ENCODE data around the gene THRB.

THRB gene

DNA sequence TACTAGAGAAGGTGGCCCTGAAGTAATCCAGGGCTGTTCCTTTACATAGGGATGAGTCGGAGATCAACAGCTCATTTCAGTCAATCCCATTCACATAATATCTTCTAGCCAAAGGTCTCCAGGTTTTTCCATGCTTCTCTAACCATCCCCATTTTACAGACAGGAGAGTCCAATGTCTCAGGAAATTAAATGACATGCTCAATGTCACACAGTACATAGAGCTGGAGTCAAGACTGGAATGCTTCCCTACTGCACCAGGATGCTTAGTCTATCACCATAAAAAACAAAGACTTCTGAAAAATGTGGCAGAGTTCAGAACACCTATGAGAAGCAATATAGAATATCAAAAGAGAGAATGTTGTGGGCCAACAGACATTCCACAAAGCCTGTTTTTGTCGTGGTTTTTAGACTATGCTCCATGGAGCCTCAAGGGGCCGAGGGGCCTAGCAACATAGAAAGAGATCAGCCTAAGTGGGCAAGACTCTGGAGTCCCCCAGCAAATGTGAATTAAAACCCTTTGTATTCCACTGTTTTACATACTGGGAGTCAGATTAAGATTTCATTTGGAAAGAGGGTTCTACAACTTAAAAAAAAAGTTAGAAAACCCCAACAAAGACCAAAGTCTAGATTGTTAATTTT is 122.0 kb downstream of the THRB start:
- no peak for DNase-seq

DNA sequence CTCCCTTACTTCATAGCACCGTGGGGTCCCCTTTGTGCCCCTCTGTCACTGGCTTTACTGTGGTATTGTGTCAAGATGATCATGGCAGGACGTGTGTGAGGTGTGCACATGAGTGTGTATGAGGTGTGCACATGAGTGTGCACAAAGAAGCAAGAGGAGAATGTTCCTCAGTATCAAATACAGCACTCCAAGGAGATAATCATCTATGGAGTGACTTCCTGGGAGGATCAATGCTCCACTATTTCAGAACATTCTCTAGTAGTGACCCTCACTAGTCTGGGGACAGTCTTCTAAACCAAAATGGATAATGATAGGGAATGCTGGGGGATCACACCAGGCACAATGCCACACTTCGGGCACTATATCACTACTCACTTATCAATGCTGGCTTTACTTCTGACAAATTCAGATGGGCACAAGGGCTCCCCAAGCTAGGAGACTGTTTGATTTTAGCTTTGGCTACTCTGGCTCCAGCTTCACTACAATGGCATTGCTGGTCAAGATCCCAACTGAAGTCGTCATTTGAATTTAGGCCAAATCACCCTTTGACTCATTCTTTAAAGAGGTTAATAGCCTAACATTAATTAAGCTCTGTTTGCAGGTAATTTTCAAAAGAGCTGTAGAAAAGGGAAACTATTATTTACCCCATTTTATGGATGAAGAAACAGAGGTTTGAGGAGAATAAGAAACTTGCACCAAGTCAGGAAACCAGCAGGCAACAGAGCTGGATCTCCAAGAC is 124.1 kb downstream of the THRB start:
- DNase-seq, result no peak

DNA sequence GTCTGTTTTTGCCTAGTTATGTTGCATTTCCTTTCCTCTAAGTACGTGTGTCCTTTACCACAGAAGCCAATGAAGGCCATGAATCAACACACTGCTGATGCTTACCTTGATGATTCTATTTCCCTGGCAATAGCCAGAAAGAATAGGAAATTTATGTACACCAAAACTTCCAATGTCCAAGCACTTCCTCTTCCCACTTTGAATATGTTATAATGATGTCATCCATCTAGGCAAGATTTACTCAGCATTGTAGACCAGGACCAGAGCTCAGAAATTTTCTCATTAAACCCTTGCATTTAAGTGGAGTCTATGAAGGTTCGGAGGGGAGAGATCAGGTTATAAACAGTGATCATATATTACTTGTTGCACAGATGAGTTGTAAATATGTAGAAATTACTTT is 126.0 kb downstream of the THRB start:
- no peak for DNase-seq

DNA sequence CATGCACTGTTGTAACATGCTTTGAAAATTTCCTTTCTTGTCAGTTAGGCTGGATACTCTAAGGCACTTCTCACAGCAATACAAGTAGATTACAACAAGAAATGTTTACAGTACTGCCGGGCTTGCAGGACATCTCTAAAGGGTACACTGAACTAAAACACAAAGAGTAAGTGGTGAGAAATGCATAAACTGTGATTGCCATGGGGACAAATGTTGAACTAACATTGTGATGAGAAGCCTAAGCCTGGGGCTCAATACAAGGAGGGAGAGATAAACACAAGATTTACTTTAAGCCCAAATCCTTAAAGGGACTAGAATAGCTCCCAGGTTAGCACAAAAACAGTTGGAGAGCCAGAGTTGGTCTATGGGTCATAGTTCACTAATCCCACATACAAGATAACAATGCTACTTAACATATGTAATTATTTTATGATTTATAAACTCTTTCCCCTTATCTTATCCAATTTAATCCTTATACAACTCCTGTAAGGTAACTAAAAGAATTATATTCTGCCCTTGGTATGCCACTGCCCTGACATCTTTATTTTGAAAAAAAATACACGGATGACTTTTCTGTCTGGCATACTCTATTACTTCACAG is 126.9 kb downstream of the THRB start:
- no peak for DNase-seq

DNA sequence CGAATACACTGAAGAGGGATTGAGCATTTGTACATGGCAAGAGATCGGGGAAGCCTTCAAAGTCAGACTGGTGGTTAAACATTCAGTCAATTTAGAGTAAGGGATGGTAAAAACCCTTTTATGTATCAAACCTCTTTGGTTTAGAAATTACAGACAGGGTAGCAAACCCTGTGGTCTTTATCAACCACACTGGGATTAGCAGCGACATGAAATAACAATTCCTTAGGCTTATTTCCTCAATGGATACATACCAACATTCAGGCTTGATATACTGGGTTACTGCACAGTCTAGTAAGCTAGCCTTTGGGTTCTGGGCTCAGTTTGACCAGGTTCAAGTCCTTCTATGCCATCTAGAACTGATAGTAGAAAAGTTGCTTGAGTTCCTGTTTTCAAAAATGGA is 127.4 kb downstream of the THRB start:
- no peak for DNase-seq

DNA sequence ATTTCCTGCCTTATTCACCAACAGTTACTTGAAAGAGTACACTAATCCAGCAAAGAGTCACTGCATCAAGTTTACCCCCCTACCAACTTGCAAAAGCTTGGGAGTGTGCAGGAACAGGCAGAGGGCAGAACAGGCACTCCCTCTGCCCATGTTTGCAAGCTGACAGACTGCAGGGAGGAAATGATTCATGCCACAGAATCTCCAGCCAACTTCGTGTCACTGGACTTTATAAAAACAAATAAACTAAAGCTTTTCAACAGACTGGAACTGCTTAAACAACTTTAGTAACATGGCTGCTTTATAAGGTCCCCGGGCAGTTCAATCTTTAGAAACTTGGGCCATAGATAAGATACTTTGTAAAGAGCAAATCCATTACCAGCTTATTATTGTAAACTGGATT is 129.5 kb downstream of the THRB start:
- no peak for DNase-seq

DNA sequence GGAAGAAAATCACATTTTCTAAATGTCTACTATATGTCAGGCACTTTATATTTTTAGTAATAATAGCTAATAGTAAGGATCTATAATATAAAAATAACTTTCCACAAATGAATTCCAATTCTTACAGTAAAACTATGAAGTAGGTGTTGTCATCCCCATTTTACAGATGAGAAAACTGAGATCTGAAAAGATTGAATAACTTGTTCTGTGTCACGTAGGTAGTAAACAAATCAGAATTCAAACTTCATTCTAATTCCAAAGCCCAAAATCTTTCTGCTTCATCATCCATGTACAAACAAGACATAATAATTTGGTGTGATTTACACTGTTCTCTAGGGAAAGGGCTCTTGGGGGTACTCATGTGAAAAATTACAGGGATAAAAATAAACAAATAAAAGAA is 130.3 kb downstream of the THRB start:
- DNase-seq, result no peak

DNA sequence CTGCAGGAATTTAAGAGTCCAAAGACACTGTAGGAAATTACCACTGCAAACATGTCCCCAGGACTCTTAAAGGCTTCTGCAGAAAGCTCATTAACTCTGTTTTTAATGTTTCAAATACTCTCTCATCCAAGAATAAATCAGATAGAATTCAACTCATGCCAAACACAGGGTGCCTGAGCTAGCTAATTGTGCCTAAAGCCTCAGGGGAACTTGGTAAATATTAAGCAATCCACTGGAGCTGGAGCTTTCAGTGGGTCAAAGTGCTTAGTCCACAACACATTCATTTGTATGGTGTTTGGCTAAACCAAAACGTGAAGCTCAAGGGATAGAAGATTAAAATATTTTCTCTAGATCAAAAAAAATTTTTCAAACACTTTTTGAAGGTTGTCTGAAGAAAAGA is 131.4 kb downstream of the THRB start:
- DNase-seq, result no peak

DNA sequence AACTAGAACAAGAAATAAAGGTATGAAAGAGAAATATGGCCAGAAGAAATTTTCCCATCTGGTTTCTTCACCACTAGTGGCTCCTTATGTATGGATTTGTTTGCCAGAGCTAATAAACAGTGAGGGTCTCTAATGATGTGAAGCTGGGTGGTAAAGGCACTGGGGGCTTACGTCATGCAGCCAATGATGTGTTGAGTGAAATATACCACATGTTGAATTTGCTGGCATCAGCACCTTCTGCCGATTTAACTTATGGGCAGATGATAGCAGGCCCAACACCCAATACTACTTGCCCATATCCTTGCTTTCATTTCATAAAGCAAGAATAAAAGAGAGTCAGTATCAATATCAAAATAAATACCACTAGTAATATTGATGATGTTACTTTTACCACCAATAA is 133.0 kb downstream of the THRB start:
- no peak for DNase-seq

DNA sequence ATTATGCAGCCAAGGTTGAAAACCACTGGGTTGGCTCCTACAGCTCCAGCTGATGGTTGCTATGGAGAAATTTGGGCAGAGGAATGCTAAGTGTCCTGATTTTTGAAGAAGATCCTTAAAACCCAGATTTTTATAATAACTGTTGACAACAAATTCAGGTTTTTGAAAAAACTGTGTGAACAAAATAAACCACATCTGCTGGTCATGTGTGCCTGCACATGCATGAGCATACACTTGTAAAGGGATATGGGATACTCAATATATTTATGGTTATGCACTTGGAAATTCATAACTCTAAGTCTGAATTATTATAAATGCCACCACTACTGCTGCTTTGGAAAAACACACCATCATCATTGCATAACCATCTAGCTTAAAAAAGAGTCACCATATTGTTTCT is 133.7 kb downstream of the THRB start:
- DNase-seq, result no peak

DNA sequence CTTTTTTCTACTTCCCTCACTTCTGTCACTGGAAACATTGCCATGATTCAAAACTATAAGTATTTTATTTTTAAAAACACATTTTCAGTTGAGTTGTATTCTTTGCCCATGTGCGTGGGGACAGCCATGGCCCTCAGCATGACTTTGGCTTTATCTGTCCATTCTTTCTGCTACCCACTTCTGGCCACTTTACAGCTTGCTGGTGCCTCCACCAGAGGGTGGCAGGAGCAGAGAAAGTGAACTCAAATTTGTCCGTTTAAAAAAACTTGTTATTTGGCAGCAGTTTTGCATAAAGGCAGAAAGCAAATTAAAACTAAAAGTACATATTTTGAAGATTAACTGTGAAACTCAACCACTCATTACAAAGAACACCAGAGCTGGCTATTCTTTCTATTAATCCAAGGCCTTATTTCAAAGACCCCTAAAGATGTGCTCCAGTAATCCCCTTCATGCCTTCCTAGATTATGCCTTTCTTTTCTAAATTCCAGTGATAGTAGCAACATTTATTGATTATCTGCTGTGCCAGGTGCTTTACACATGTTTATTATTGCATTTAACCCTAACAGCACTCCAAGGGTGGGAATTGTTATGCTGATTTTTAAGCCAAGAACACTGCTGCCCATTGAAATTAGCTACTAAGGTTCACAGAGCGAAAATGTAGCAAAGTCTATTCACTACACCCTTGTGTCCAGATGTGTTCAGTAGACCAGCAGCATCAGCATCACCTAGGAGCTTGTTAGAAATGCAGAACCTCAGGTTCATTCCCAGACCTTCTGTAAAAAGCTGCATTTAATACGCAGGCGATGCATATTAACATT is 134.8 kb downstream of the THRB start:
- DNase-seq, result no peak

DNA sequence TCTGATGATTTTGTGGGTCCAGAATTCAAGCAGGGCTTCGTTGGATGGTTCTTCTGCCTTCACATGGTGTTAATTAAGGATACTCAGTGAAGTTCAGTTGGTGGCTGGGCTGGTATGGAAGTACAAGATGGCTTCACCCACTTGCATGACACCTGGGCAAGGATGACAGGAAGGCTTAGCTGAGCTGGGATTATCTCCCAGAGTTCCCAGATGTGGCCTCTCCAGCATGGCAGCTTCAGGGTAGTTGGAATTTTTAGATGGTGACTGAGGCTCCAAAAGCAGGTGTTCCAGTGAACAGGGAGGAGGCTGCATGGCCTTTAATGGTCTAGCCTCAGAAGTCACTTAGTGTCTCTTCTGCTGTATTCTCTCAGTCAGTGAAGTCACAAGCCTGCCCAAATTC is 135.5 kb downstream of the THRB start:
- DNase-seq, result no peak

DNA sequence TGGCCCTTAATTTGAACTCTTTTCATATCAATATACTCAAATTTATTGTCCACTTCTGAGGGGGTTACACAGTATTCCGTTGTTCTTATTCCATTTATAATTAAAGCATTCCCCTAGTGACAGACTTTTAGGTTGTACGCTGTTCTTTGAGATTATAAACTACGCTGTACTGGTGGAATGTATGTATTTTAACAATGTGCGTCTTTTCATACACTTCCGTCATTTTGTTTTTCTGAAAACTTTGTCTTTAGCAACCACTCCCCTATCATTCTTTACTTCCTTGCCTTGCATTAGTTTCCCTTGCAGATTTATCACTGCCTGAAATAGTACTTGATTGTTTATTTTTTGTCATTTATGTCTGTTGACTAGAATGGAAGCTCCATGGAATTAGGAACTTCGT is 137.0 kb downstream of the THRB start:
- DNase-seq, result no peak

DNA sequence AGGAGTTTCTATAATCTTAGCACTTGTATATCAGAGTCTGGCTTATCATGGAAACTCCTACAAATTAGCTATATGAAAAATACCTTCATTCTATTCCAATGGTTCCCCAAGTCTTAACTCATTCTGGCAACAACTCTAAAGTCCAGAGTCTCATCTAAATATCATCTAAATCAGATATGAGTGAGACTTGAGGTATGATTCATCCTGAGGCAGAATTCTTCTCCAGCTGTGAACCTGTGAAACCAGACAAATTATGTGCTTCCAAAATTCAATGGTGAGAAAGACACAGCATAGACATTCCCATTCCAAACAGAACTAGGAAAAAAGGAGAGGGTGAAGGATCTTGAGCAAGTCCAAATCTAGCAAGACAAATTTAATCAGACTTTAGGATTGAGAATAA is 138.8 kb downstream of the THRB start:
- no peak for DNase-seq

DNA sequence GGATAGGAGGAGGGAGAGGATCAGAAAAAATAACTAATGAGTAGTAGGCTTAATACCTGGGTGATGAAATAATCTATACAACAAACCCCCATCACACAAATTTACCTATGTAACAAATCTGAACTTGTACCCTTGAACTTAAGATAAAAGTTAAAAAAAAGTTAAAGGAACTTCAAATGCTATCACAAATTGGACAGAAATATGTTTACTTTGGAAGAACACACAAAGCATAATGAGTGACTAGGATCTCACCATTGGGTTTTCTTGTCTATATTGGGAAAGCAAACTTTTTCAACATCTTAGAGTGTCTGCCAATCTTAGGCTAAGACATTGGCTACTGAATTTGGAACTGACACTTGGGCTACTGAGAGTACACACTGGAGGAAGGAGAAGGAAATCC is 140.4 kb downstream of the THRB start:
- DNase-seq, result no peak

DNA sequence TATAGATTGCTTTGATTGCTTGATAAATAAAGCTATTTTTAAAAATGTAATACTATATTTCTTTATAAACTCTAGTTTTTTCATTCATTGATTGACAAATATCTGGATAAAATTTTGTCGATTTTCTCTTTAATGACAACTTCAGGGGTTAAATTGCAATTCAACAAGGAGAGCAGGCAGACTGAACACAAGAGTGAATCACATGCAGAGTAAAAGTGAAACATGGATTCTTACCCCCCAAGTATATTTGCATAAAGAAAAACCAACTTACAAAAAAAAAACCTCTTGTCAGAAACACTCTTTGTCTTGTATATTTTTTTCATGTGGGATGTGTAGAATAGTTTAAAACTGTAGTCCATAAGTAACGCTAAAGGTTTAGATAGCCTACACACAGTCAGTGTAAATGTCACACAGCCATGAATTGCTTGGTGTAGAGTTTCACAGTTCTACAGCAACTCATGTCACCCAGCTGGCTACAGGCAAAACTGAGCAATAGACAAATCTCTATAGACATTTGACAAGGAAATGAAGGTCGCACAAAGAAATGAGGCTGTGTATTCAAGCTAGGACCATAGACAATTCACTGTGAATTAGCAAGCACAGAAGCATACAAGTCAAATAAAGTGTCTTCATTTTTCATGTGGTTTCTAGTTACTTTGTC is 141.6 kb downstream of the THRB start:
- no peak for DNase-seq

DNA sequence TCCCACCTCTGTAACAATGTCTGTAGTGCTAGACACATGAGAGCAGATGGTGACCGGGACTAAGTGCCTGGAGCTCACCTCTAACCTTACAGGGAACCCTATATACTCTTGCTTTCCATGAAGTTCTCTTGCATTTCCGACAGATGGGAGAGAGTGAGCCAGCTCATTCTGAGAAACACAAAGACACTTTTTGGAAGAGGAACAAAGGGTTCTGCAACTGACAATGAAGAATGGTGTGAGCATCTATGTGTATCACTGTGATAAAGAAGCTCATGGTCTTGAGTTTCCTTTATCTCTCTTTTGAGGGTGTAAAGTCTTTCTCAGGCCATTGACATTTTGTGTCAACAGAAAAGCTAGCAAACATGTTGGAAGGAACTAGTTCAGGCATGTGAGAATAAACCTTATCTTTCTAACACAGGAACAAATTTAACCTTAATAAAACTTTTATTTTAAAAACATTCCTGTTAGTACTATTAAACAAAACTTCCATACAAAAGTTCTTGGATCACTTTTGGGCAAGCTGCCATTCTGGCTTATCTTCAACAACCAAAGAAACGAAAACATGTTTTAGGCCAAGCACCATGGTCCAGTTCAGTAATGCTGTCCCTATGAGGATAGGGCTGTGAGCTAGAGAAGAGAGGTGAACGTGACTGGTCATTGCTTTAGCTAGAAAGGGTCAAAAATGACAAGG is 142.7 kb downstream of the THRB start:
- DNase-seq, result no peak

DNA sequence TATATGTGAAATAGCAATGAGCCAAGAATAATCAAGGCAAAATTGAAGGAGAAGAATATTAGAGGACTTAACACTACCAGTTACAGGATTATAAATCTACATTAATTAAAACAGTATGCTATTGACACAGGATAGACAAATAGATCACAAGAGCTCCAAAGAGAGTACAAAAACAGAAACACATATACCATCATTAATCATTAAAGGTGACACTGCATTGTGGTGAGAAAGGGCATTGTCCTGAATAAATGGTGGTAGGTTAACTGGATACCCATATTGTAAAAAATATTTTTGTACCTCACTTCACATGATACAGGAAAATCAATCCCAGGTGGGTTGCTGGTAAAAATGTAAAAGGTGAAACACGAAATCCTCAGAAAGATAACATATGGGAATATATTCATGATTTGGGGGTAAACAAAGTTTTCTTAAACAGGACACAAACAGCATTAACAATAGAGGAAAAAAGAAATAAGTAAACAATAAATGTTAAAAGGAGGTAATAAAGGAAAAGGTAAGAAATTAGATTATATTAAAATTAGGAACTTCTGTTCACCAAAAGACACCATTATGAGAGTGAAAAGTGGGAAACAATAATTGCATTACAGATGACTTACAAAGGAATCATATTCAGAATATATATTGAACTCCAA is 145.2 kb downstream of the THRB start:
- no peak for DNase-seq

DNA sequence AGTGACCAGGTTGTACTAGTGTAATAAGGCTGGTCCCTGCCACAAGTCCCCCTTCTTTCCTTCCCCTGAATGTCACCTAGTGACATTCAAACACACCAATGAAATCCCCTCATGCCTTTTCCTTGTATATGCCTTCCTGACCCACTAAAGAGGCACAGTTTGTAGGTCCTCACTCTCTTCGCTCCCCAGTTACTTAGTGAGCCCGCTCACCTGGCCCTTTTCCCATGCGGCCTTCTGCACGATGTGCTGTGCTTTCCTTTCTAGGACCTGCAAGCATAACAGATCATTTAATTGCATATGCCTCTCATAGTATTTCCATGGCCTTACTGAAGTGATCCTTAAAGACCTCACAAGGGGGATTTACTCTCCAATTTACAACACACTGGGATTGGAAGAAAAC is 146.3 kb downstream of the THRB start:
- DNase-seq, result no peak

DNA sequence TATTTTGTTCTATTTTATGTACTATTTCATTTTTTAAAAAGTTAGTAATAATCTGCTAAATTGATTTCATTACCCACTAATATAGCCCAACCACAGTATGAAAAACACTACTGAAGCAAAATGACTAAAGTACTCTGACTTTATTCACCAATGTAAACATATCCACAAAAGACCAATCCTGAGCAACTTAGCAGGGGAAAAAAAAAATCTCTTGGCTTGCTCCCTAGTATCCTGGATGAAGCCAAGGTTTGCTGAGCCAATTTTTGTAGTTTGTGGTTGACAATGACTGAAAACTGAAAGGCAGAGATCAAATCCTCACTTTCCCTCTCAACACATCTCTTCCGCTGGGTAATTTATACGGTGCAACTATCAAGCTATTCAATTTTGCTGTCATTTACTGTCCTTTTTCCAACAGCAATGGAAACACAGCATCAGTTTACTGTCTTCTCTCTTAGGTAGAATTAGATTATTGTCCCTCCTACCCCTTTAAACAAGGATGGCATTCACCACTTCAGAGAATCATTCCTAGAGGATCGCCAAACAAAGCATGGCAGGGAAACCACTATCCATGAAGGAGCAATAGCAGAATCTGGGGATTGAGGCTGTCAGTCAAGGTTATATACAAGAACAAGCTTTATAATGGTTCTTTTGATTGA is 149.7 kb downstream of the THRB start:
- DNase-seq, result no peak

DNA sequence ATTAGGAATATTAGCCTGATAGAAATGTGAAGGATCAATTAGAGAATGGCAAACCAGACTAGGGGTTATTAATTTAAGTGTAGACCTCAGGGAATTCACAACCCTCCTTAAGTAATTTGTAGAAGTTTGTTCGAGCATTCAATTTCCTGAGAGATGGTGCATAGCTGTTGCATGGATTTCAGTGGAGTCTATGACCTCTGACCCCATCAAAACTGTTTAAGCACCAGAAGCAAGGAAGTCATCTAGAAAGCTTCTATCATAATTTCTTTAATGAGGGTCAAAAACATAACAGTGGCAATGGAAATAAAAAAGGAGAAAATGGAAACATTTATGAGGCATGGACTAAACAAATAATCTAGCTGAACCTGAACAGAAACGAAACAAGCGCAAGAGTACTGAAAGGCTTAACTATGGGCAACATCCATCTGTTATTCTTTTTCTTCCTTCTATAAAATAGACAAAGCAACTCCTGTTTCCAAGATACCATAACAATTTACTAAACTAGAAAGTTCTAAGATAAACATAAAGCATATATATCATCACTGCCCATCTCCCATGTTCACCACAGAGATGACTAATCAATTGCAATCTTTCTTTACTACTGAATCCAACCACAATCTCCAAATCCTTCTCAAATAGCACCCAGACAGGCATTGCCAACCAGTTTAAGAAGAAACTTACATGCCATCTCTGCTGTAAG is 151.4 kb downstream of the THRB start:
- no peak for DNase-seq
